ENCODE results near the gene FAM151B.

Gene FAM151B

GRCh38 chr5:80588858-80589540 lies 101.1 kb downstream of the FAM151B start:
- in situ Hi-C loops (cut with HindIII; ENCODE audit: low sequenced_read_pairs), result no loop called here

- in situ Hi-C loops (cut with HindIII; ENCODE audit: low sequenced_read_pairs), result no loop called here
Observed at GRCh38 chr5:80590766-80591165, 102.9 kb downstream of the FAM151B start.

DNA sequence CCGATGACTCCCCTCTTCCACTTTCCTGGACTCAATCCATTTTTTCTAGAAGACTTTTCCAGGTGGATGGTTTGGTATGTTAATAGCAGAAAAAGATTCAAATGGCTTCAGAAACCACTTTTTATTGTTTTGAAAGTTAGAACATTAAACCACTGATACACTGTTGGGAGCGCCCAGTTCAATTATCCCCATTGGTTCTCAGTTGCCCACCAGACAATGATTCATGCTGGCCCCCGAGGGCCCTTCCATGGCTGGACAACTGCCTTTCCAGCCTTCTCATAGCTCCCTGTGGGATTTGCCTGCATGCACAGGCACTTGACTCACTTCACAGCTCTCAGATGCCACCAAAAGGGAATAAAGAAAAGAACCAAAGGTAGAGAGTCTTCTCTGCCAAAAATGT lies 103.5 kb downstream of the FAM151B start:
- in situ Hi-C loops (cut with HindIII; ENCODE audit: low sequenced_read_pairs), result no loop called here

GRCh38 chr5:80592105-80592504 lies 104.2 kb downstream of the FAM151B start:
- in situ Hi-C loops (cut with HindIII; ENCODE audit: low sequenced_read_pairs), result no loop called here

Data from DLD1 (cell line).